GM19372 (cell line): ENCODE measurements around the gene SCAANT1.
A peak's percentile ranks its signal among the peaks of the same experiment; 100 is the strongest.

Experiments
- ATAC-seq: cut with Tn5 transposase; IDR thresholded peaks from one replicate; pipeline ENCODE4 v1.9.1; 2021; ENCODE audit warnings: mild to moderate bottlenecking, low read depth, moderate library complexity; ENCODE audit not compliant: unreplicated experiment

SCAANT1 gene

GRCh38 chr3:63911873-63912767, at the start of gene SCAANT1:
TSS of gene SCAANT1 (minus strand) at chr3:63912383.
- peak; percentile 71 for ATAC-seq

DNA sequence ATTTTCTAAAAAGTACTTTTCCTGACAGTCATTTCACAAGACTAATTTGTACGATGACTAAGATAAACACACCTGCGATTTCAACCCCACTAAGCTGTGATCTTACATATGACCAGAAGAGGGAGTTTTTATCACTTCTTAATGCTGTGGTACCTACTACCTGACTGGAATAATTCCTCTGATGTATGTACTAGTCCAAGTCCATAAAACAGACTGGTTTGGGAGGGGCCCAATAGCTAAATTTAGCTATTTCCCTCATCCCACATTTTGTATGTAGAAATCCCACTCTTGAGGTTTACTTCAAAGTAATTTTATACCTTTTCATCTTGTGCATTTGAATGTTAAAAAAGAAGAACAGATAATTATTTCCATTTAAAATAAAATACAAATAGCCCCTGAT, 49.7 kb upstream of the SCAANT1 start:
- ATAC-seq = peak; percentile 87

- ATAC-seq = no peak
Measured at GRCh38 chr3:63960048-63960711, 48.0 kb upstream of the SCAANT1 start.

DNA sequence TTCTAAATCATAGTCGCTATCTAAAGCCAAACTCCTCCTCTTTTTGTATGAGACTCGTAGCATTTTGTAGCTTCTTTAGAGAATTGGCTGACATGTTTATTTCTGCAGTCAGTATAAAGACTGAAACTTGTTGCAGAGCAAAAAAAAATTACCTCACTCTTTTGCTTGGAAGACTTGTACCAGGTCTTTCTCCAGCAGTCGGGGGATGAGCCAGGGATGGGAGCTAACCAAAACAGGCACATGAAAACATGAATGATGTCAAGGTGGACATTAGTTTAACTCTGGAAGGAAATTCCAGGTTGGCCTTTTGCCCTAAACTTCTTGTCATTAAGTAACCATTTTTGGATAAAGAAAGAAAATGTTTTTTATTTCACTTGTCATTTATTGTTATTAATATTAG, 47.0 kb upstream of the SCAANT1 start:
- ATAC-seq = no peak

- no peak for ATAC-seq
Measured at GRCh38 chr3:63955830-63956545, 43.8 kb upstream of the SCAANT1 start.

DNA sequence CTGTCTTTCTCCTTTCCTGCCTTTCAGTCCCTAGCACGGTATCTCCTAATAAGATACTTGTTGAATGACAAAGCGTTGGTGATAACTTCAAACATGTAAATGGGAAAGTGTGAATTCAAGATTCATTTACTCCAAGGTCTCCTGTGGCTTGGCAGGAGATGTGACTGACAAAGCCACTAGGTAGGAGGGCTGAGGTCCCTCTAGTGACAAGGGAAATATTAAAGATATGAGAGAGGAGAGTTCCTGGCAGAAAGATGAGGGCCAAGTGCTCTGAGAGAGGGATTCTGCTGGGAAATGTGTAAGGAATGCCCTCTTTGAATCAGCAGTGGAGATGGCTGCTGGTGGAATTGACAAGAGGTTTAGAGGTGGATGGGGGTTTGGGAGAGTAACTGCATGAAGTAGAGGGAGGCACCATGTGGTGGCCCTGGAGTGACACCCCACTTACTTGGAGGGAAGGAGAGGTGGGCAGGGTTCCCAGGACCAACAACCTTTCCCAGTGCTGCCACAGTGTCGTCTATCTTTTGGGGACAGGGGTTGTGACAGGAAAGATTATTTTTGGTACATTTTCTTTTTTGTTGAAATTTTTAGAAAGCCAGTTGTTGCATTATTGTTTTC, 43.0 kb upstream of the SCAANT1 start:
- ATAC-seq = no peak

GRCh38 chr3:63954182-63954581, 42.0 kb upstream of the SCAANT1 start:
- ATAC-seq = no peak

DNA sequence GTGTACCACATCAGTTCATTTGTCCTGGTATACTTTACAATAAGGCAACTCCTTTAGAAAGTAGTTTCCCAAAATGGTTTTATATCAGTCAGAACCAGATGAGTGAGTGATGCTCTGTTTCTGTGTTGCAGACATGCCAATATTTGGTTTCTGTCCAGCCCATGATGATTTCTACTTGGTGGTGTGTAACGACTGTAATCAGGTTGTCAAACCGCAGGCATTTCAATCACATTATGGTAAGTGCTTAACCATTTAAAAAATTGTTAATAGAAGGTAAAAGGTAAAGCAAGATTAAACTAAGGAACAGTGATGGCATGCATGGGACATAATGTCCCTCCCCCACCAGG, 40.0 kb upstream of the SCAANT1 start:
- ATAC-seq = no peak

DNA sequence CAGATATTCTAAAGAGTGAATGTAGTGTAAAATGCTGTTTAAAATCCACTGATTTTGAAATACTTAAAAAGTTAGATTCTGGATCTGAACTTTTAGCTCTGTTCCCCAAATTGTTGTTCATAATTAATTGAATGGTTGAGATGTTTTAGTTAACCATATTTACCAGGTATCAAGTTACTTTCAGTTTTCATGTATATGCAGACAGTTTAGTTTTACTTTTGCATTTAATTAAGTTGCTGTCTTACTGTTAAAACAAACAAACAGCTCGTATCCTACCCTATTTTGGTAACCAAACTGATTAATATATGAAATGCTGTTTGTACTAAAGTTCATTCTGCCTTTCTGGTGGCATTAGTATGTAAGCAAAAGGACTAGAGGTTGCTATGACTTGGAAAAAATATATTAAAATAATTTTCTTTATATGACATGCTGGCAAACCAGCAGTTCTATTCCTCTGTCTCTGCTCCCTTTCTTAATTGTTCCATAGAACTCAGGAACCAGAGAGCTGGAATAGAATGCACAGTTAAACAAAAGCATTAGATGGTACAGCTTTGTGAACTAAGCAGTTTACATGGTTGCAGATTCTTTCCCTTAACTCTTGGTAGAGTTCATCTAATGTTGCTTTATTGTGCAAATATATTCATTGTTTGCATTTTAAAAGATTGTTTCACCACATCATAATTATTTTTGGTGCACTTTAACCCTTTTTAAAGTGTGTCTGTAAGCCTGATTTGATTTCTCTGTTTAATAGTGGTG, 39.5 kb upstream of the SCAANT1 start:
- no peak for ATAC-seq

- ATAC-seq = no peak
Measured at GRCh38 chr3:63950698-63951097, 38.5 kb upstream of the SCAANT1 start.

GRCh38 chr3:63949005-63949404, 36.8 kb upstream of the SCAANT1 start:
- ATAC-seq = no peak

DNA sequence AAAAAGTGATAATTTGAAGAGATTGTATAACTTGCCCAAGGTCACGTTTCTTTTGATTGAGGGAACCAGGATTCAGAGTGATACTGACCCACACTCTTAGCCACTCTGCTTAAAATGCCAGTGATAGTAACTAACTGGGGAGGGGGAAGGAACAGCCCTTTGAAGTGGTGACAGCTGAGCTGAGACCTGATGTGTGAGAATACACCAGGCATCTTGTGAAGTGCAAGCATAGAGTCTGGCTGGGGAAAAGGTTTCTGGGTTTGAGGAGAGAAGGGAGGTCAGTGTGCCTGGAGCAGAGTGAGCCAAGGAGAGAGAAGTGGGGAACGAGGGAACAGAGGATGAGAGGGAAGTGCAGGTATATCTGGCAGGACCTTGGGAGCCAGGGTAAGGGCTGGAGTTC, 35.4 kb upstream of the SCAANT1 start:
- ATAC-seq = no peak

DNA sequence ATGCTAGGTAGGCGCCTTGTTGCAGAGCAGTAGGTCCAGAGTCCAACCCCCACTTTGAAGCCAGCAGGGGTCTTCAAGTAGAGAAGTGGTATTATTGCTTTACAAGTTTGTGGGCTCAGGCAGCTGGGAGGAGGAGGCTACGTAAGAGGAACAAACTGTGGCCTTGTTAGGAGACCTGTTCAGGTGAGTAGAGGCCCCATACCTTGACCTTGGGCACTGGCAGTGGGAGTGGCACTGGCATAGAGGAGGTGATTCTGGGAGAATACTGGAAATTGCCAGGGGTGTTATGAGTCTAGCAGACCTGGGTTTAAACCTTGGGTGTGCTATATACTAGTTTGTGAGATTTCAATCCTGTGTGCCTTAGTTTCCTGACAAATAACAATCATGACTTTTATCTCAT, 34.6 kb upstream of the SCAANT1 start:
- ATAC-seq = no peak

DNA sequence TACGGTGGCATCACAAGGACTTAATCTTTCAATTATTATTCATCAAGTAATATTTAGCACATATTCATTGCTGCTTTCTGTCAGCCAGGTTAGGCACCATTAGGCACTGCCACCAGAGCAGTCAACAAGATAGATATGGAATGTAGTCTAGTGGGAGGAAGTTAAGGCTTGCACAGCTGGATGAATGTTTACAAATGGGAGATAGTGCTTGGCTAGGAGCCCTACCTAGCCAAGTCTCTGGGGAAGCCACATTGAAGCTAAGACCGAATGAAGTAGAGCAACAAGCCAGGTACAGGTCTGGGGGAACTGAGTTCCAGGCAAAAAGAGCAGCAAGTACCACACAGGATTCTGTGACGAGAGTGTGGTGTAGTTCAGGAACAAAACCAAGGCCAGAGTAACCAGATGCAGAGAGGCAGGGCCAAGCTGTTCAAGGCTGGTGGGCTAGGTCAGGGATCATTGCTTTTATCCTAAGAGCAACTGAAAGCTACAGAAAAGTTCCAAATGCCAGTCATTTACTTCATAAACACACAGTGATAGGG, 33.4 kb upstream of the SCAANT1 start:
- ATAC-seq = no peak

GRCh38 chr3:63943678-63944077, 31.5 kb upstream of the SCAANT1 start:
- no peak for ATAC-seq

- no peak for ATAC-seq
Measured at GRCh38 chr3:63942528-63942927, 30.3 kb upstream of the SCAANT1 start.

DNA sequence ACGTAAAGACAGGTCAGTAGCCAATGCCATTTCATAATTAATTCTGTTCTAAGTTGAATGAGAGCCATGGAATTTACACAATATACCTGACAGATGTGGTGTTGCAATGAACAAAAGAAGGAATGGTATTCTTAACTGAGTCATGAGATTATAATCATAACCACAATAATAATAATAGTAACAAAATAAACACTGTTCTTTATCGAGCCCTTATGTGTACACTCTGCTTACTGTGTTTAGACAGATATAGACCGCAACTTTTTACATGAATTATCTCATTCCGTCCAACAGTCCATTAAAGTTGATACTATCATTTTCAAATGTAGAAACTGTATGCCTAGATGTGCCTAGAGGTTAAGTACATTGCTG, 28.2 kb upstream of the SCAANT1 start:
- ATAC-seq = no peak

- ATAC-seq = peak; percentile 50
Measured at GRCh38 chr3:63937661-63938651, 25.8 kb upstream of the SCAANT1 start.

GRCh38 chr3:63936925-63937324, 24.7 kb upstream of the SCAANT1 start:
- no peak for ATAC-seq
